ENCODE data around the gene MCM3AP.
"Not testable (repeated sequence)": the region's sequence is repeated elsewhere in the genome, so short reads cannot be mapped to it uniquely, and the experiment has no call there.

MCM3AP gene

GRCh38 chr21:46200877-46201803 is 84.3 kb downstream of the MCM3AP start:
- DNase-seq: not testable (repeated sequence)

GRCh38 chr21:46199436-46200373 is 85.7 kb downstream of the MCM3AP start:
- DNase-seq: no peak

- DNase-seq: no peak
Measured at GRCh38 chr21:46196733-46197132, 88.7 kb downstream of the MCM3AP start.

GRCh38 chr21:46195595-46196195 is 89.7 kb downstream of the MCM3AP start:
- no peak for DNase-seq

- DNase-seq: no peak
Measured at GRCh38 chr21:46194374-46195334, 90.8 kb downstream of the MCM3AP start.

GRCh38 chr21:46193829-46194373 is 91.5 kb downstream of the MCM3AP start:
- DNase-seq: no peak

GRCh38 chr21:46191686-46192575 is 93.5 kb downstream of the MCM3AP start:
- no peak for DNase-seq

- DNase-seq: peak; percentile 16
Measured at GRCh38 chr21:46191257-46191685, 94.1 kb downstream of the MCM3AP start.

- no peak for DNase-seq
Measured at GRCh38 chr21:46190491-46191131, 94.8 kb downstream of the MCM3AP start.

GRCh38 chr21:46189959-46190490 is 95.4 kb downstream of the MCM3AP start:
- no peak for DNase-seq

GRCh38 chr21:46189213-46189958 is 96.0 kb downstream of the MCM3AP start:
- DNase-seq: peak; percentile 6

- peak; percentile 3 for DNase-seq
Measured at GRCh38 chr21:46188226-46189212, 96.9 kb downstream of the MCM3AP start.

GRCh38 chr21:46187814-46188213 is 97.6 kb downstream of the MCM3AP start:
- no peak for DNase-seq

GRCh38 chr21:46187261-46187660 is 98.2 kb downstream of the MCM3AP start:
- no peak for DNase-seq

GRCh38 chr21:46185716-46186115 is 99.7 kb downstream of the MCM3AP start:
- DNase-seq: no peak
